Progenitor cell of endocrine pancreas (in vitro differentiated cells): ENCODE measurements around the gene CCDC110. TPM values are rescaled to one million over a fixed set of nuclear protein-coding genes. Genes with fewer than 3 reads are reported as not detected.

ENCODE experiments used
- DNase-seq: peaks from one replicate; pipeline ENCODE4 v3.0.0; 2021; ENCODE audit warnings: low spot score; ENCODE audit not compliant: unreplicated experiment
- H3K27ac Mint-ChIP-seq: 2 replicates; pipeline ENCODE4 v1.8.0; 2021; ENCODE audit warnings: mild to moderate bottlenecking, moderate library complexity, mixed read lengths
- H3K27me3 Mint-ChIP-seq: 2 replicates; pipeline ENCODE4 v1.8.0; 2021; ENCODE audit warnings: mixed read lengths
- H3K36me3 Mint-ChIP-seq: 2 replicates; pipeline ENCODE4 v1.8.0; 2022; ENCODE audit warnings: mixed read lengths; ENCODE audit not compliant: insufficient read depth
- H3K4me1 Mint-ChIP-seq: 2 replicates; pipeline ENCODE4 v1.8.0; 2021; ENCODE audit warnings: low read depth, mixed read lengths
- H3K4me3 Mint-ChIP-seq: 2 replicates; pipeline ENCODE4 v1.8.0; 2021; ENCODE audit warnings: low read depth, mild to moderate bottlenecking, moderate library complexity, mixed read lengths
- H3K9me3 Mint-ChIP-seq: 2 replicates; pipeline ENCODE4 v1.8.0; 2021; ENCODE audit warnings: low read depth, mixed read lengths
- CTCF ChIP-seq: fragments of 200-600 bp; sonication (generic); IDR thresholded peaks from one replicate; pipeline ENCODE4 v1.5.0; 2021; ENCODE audit warnings: antibody characterized with exemption, mild to moderate bottlenecking; ENCODE audit not compliant: unreplicated experiment
- total RNA-seq: library from RNA; stranded (reverse); gene quantifications from 2 replicates; pipeline ENCODE4 v1.2.1, GENCODE V29; 2021

CCDC110 gene
- total RNA-seq, 1 donor from 2014 or later, result 3.1 TPM

- Mint-ChIP-seq H3K9me3 (peaks cover 3% of the 10 kb centered on the region), H3K36me3 (no peaks in the 10 kb centered on the region), H3K27me3 (peaks cover 53% of the 10 kb centered on the region), H3K4me3 (no peak overlapping the region), H3K4me1 (peaks cover 13% of the 10 kb centered on the region), H3K27ac (no peak overlapping the region)
- no peak for TF ChIP-seq CTCF
- no peak for DNase-seq
Measured at GRCh38 chr4:185467101-185467500, 4.4 kb downstream of the CCDC110 start.

GRCh38 chr4:185465707-185466106 is 5.8 kb downstream of the CCDC110 start:
- Mint-ChIP-seq H3K27me3 (peaks cover 52% of the 10 kb centered on the region), H3K4me3 (no peak overlapping the region), H3K36me3 (no peaks in the 10 kb centered on the region), H3K9me3 (peaks cover 3% of the 10 kb centered on the region), H3K27ac (no peak overlapping the region), H3K4me1 (peaks cover 13% of the 10 kb centered on the region)
- TF ChIP-seq CTCF, result no peak
- no peak for DNase-seq

GRCh38 chr4:185464887-185465286 is 6.6 kb downstream of the CCDC110 start:
- no peak overlapping the region for H3K27ac Mint-ChIP-seq
- peaks cover 50% of the 10 kb centered on the region for H3K27me3 Mint-ChIP-seq
- TF ChIP-seq CTCF, result no peak
- DNase-seq, result no peak
- H3K36me3 Mint-ChIP-seq, result peaks cover 2% of the 10 kb centered on the region
- H3K4me1 Mint-ChIP-seq, result peaks cover 9% of the 10 kb centered on the region
- H3K4me3 Mint-ChIP-seq, result no peak overlapping the region
- peaks cover 3% of the 10 kb centered on the region for H3K9me3 Mint-ChIP-seq

GRCh38 chr4:185464183-185464582 is 7.3 kb downstream of the CCDC110 start:
- TF ChIP-seq CTCF, result no peak
- H3K27ac Mint-ChIP-seq, result no peak overlapping the region
- no peak for DNase-seq
- peaks cover 2% of the 10 kb centered on the region for H3K4me1 Mint-ChIP-seq
- H3K27me3 Mint-ChIP-seq, result peaks cover 43% of the 10 kb centered on the region
- H3K36me3 Mint-ChIP-seq, result peaks cover 2% of the 10 kb centered on the region
- H3K4me3 Mint-ChIP-seq, result no peak overlapping the region
- H3K9me3 Mint-ChIP-seq, result peaks cover 3% of the 10 kb centered on the region

GRCh38 chr4:185463541-185463940 is 8.0 kb downstream of the CCDC110 start:
- Mint-ChIP-seq H3K9me3 (no peaks in the 10 kb centered on the region), H3K4me1 (peaks cover 1% of the 10 kb centered on the region), H3K36me3 (peaks cover 2% of the 10 kb centered on the region), H3K27me3 (peaks cover 41% of the 10 kb centered on the region), H3K27ac (no peak overlapping the region), H3K4me3 (no peak overlapping the region)
- DNase-seq, result no peak
- no peak for TF ChIP-seq CTCF
